SK-N-SH treated with all-trans-retinoic acid at 6 μM for 48 hours (cell line): Measurements from ENCODE around the gene LINC00237.
A peak's percentile ranks its signal among the peaks of the same experiment; 100 is the strongest.

ENCODE experiments used
- ATAC-seq: fragments of 200-7000 bp; cut with Tn5 transposase; 3 replicates; pipeline ENCODE4 v1.9.1; 2020; ENCODE audit warnings: mild to moderate bottlenecking, moderate library complexity
- BACH2 ChIP-seq: fragments of 250-450 bp; sonication (Bioruptor Pico); IDR thresholded peaks from 2 replicates; pipeline ENCODE4 v1.9.0; 2021; ENCODE audit warnings: mild to moderate bottlenecking, borderline replicate concordance
- CREB5 ChIP-seq: fragments of 250-450 bp; sonication (Bioruptor Pico); IDR thresholded peaks from 2 replicates; pipeline ENCODE4 v1.5.1; 2020; ENCODE audit warnings: low read depth, mild to moderate bottlenecking, moderate library complexity
- CSDC2 ChIP-seq: fragments of 250-450 bp; sonication (Bioruptor Pico); IDR thresholded peaks from 2 replicates; pipeline ENCODE4 v1.5.0; 2020; ENCODE audit warnings: mild to moderate bottlenecking, moderate library complexity
- CSRNP3 ChIP-seq: fragments of 250-450 bp; sonication (Bioruptor Pico); IDR thresholded peaks from 2 replicates; pipeline ENCODE4 v1.5.1; 2021; ENCODE audit warnings: mild to moderate bottlenecking, moderate library complexity
- ESRRG ChIP-seq: fragments of 250-450 bp; sonication (Bioruptor Pico); IDR thresholded peaks from 2 replicates; pipeline ENCODE4 v1.6.1; 2021; ENCODE audit warnings: mild to moderate bottlenecking
- GLIS3 ChIP-seq: fragments of 250-450 bp; sonication (Bioruptor Pico); IDR thresholded peaks from 2 replicates; pipeline ENCODE4 v1.5.0; 2020; ENCODE audit warnings: mild to moderate bottlenecking, moderate library complexity
- ISL1 ChIP-seq: fragments of 250-450 bp; sonication (Bioruptor Pico); IDR thresholded peaks from 2 replicates; pipeline ENCODE4 v2.1.2; 2022; ENCODE audit warnings: mild to moderate bottlenecking, moderate library complexity
- OSR1 ChIP-seq: fragments of 250-450 bp; sonication (Bioruptor Pico); IDR thresholded peaks from 2 replicates; pipeline ENCODE4 v1.8.0; 2022; ENCODE audit warnings: moderate library complexity, mild to moderate bottlenecking, inconsistent platforms
- POU6F1 ChIP-seq: fragments of 250-450 bp; sonication (Bioruptor Pico); IDR thresholded peaks from 2 replicates; pipeline ENCODE4 v1.8.0; 2021; ENCODE audit warnings: low read depth, mild to moderate bottlenecking, moderate library complexity, borderline replicate concordance
- PPARA ChIP-seq: fragments of 250-450 bp; sonication (Bioruptor Pico); IDR thresholded peaks from 2 replicates; pipeline ENCODE4 v1.5.0; 2020; ENCODE audit warnings: mild to moderate bottlenecking, borderline replicate concordance
- RARB ChIP-seq: fragments of 250-450 bp; sonication (Bioruptor Pico); IDR thresholded peaks from 2 replicates; pipeline ENCODE4 v1.8.0; 2021; ENCODE audit warnings: mild to moderate bottlenecking, moderate library complexity
- SNAI2 ChIP-seq: fragments of 250-450 bp; sonication (Bioruptor Pico); IDR thresholded peaks from 2 replicates; pipeline ENCODE4 v1.5.0; 2020; ENCODE audit warnings: mild to moderate bottlenecking, moderate library complexity
- TCF4 ChIP-seq: fragments of 250-450 bp; sonication (Bioruptor Pico); IDR thresholded peaks from 2 replicates; pipeline ENCODE4 v1.8.0; 2021; ENCODE audit warnings: mild to moderate bottlenecking, moderate library complexity, borderline replicate concordance
- TOX ChIP-seq: fragments of 250-450 bp; sonication (Bioruptor Pico); IDR thresholded peaks from 2 replicates; pipeline ENCODE4 v1.8.0; 2021; ENCODE audit warnings: mild to moderate bottlenecking, moderate library complexity, borderline replicate concordance
- TSHZ2 ChIP-seq: fragments of 250-450 bp; sonication (Bioruptor Pico); IDR thresholded peaks from 2 replicates; pipeline ENCODE4 v1.5.0; 2020; ENCODE audit warnings: mild to moderate bottlenecking, moderate library complexity
- ZC3H10 ChIP-seq: fragments of 250-450 bp; sonication (Bioruptor Pico); IDR thresholded peaks from 2 replicates; pipeline ENCODE4 v1.5.1; 2021; ENCODE audit warnings: mild to moderate bottlenecking, moderate library complexity
- ZFP3 ChIP-seq: fragments of 250-450 bp; sonication (Bioruptor Pico); IDR thresholded peaks from 2 replicates; pipeline ENCODE4 v1.5.0; 2020; ENCODE audit warnings: mild to moderate bottlenecking, moderate library complexity
- ZFP30 ChIP-seq: fragments of 450-650 bp; formaldehyde crosslinking; IDR thresholded peaks from 2 replicates; pipeline ENCODE4 v1.5.0; 2022; ENCODE audit warnings: mild to moderate bottlenecking, moderate library complexity
- ZNF565 ChIP-seq: fragments of 450-650 bp; formaldehyde crosslinking; conservative IDR thresholded peaks from 2 replicates; pipeline ENCODE4 v1.5.0; 2020; ENCODE audit warnings: low read depth, mild to moderate bottlenecking, moderate library complexity
- ZNF70 ChIP-seq: fragments of 450-650 bp; formaldehyde crosslinking; IDR thresholded peaks from 2 replicates; pipeline ENCODE4 v1.5.0; 2020; ENCODE audit warnings: mild to moderate bottlenecking, moderate library complexity
- ZNF8 ChIP-seq: fragments of 450-650 bp; formaldehyde crosslinking; IDR thresholded peaks from 2 replicates; pipeline ENCODE4 v1.5.0; 2020; ENCODE audit warnings: mild to moderate bottlenecking, moderate library complexity

LINC00237 gene

GRCh38 chr20:21101453-21101931 lies 4.7 kb downstream of the LINC00237 start:
- peak; percentile 18 for ATAC-seq
- no peak for TF ChIP-seq ZNF8 (CRISPR knock-in tag)
- no peak for TF ChIP-seq GLIS3 (CRISPR knock-in tag)
- TF ChIP-seq ZFP3 = no peak
- TF ChIP-seq ESRRG (CRISPR knock-in tag) = no peak
- TF ChIP-seq ZNF70 (CRISPR knock-in tag) = no peak
- TF ChIP-seq OSR1 = no peak
- TF ChIP-seq SNAI2 = no peak
- no peak for TF ChIP-seq TOX (CRISPR knock-in tag)
- TF ChIP-seq CSRNP3 (CRISPR knock-in tag) = no peak
- no peak for TF ChIP-seq POU6F1 (CRISPR knock-in tag)
- TF ChIP-seq RARB (CRISPR knock-in tag) = no peak
- TF ChIP-seq CSDC2 (CRISPR knock-in tag) = no peak
- no peak for TF ChIP-seq PPARA (CRISPR knock-in tag)
- TF ChIP-seq TSHZ2 (CRISPR knock-in tag) = no peak
- TF ChIP-seq ISL1 = no peak
- TF ChIP-seq ZC3H10 (CRISPR knock-in tag) = no peak
- no peak for TF ChIP-seq BACH2 (CRISPR knock-in tag)
- TF ChIP-seq ZNF565 = no peak
- no peak for TF ChIP-seq TCF4 (CRISPR knock-in tag)

- TF ChIP-seq ZFP30 (CRISPR knock-in tag) (no peak), TSHZ2 (CRISPR knock-in tag) (no peak), CREB5 (CRISPR knock-in tag) (no peak), ZNF8 (CRISPR knock-in tag) (no peak)
- no peak for ATAC-seq
Observed at GRCh38 chr20:21100578-21101452, 5.3 kb downstream of the LINC00237 start.
